GM19328 (cell line): ENCODE measurements around the gene CSNK2A1.
"Not testable (repeated sequence)": the region's sequence is repeated elsewhere in the genome, so short reads cannot be mapped to it uniquely, and the experiment has no call there.

Experiments
- ATAC-seq: cut with Tn5 transposase; IDR thresholded peaks from one replicate; pipeline ENCODE4 v1.9.1; 2021; ENCODE audit warnings: mild to moderate bottlenecking, moderate library complexity; ENCODE audit not compliant: unreplicated experiment

The CSNK2A1 gene

GRCh38 chr20:496126-496696, 47.4 kb downstream of the CSNK2A1 start:
- ATAC-seq, result no peak

GRCh38 chr20:492159-492558, 51.4 kb downstream of the CSNK2A1 start:
- no peak for ATAC-seq

GRCh38 chr20:487655-488054, 55.9 kb downstream of the CSNK2A1 start:
- no peak for ATAC-seq

GRCh38 chr20:483815-484644, 59.6 kb downstream of the CSNK2A1 start:
- no peak for ATAC-seq

- ATAC-seq, result no peak
Measured at GRCh38 chr20:481167-481566, 62.4 kb downstream of the CSNK2A1 start.

GRCh38 chr20:480044-480443, 63.5 kb downstream of the CSNK2A1 start:
- ATAC-seq, result no peak

GRCh38 chr20:479487-479886, 64.1 kb downstream of the CSNK2A1 start:
- ATAC-seq, result no peak

- no peak for ATAC-seq
Measured at GRCh38 chr20:478949-479429, 64.6 kb downstream of the CSNK2A1 start.

- ATAC-seq, result no peak
Measured at GRCh38 chr20:478010-478948, 65.3 kb downstream of the CSNK2A1 start.

GRCh38 chr20:476561-477249, 66.9 kb downstream of the CSNK2A1 start:
- ATAC-seq, result not testable (repeated sequence)

GRCh38 chr20:475463-476357, 67.9 kb downstream of the CSNK2A1 start:
- no peak for ATAC-seq

GRCh38 chr20:474581-474980, 69.0 kb downstream of the CSNK2A1 start:
- no peak for ATAC-seq

- ATAC-seq, result no peak
Measured at GRCh38 chr20:472889-473292, 70.7 kb downstream of the CSNK2A1 start.

GRCh38 chr20:472137-472846, 71.3 kb downstream of the CSNK2A1 start:
- ATAC-seq, result no peak

GRCh38 chr20:469746-470490, 73.7 kb downstream of the CSNK2A1 start:
- no peak for ATAC-seq

- ATAC-seq, result no peak
Measured at GRCh38 chr20:467755-468154, 75.8 kb downstream of the CSNK2A1 start.

GRCh38 chr20:462199-462991, 81.2 kb downstream of the CSNK2A1 start, which contains the start of gene TBC1D20:
TSS of gene TBC1D20 (minus strand) at chr20:462533. CDS start at chr20:462405, 128 bp downstream.
- ATAC-seq, result peak; percentile 87
